ENCODE results near the gene GTPBP2. TPM values are rescaled to one million over a fixed set of nuclear protein-coding genes. Genes with fewer than 3 reads are reported as not detected.

Gene GTPBP2
- total RNA-seq, 4 donors from 2014 or later: 23.7 to 67.6 (median 31.5) TPM

DNA sequence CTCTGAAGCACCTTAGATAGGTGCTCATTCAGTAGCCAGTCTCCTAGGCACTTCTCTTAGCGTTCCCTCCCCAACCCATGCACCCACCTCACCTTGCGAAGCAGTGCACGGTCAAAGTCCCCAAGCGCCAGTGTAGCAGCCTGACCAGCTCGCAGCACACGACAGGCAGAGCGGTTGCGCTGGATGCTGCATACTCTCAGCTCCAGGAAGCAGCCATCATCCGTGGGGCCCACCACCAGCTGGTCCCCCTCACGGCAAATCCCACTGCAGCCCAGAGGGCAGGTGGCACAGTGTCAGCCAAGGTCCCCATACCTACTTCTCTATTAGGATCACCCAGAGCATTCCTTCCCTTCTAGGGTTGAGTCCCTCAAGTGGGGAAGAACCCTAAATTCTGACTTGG, 6.5 kb downstream of the GTPBP2 start:
- H3K36me3 ChIP-seq: peaks cover 82% of the 10 kb centered on the region

GRCh38 chr6:43621836-43622180, 7.3 kb downstream of the GTPBP2 start:
- no peaks in the 10 kb centered on the region for H3K27me3 ChIP-seq
- no peak overlapping the region for H3K4me3 ChIP-seq
- 92% methylated on average over 10 of the region's 10 CpGs for WGBS
- no peak for TF ChIP-seq POLR2AphosphoS5 (IDR thresholded peaks at IDR 0.05)
- no peak for TF ChIP-seq POLR2A (IDR thresholded peaks at IDR 0.05)
- no peak overlapping the region for H3K27ac ChIP-seq
- DNase-seq (ENCODE audit: low spot score in 2 of 2): peak in 1 of 2 donors; percentile 28
- peaks cover 2% of the 10 kb centered on the region for H3K4me1 ChIP-seq
- H3K9me3 ChIP-seq: no peaks in the 10 kb centered on the region
- peaks cover 83% of the 10 kb centered on the region for H3K36me3 ChIP-seq

More for the DNA sequence above, 6.5 kb downstream of the GTPBP2 start:
- TF ChIP-seq POLR2A (IDR thresholded peaks at IDR 0.05) (no peak), EP300 (IDR thresholded peaks at IDR 0.05) (no peak), POLR2AphosphoS5 (IDR thresholded peaks at IDR 0.05) (no peak)
- TF ChIP-seq, protein P1, sequence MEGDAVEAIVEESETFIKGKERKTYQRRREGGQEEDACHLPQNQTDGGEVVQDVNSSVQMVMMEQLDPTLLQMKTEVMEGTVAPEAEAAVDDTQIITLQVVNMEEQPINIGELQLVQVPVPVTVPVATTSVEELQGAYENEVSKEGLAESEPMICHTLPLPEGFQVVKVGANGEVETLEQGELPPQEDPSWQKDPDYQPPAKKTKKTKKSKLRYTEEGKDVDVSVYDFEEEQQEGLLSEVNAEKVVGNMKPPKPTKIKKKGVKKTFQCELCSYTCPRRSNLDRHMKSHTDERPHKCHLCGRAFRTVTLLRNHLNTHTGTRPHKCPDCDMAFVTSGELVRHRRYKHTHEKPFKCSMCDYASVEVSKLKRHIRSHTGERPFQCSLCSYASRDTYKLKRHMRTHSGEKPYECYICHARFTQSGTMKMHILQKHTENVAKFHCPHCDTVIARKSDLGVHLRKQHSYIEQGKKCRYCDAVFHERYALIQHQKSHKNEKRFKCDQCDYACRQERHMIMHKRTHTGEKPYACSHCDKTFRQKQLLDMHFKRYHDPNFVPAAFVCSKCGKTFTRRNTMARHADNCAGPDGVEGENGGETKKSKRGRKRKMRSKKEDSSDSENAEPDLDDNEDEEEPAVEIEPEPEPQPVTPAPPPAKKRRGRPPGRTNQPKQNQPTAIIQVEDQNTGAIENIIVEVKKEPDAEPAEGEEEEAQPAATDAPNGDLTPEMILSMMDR (IDR thresholded peaks at IDR 0.05): no peak
- no peak overlapping the region for H3K4me3 ChIP-seq
- no peaks in the 10 kb centered on the region for H3K27me3 ChIP-seq
- peaks cover 9% of the 10 kb centered on the region for H3K4me1 ChIP-seq
- peak in 1 of 2 donors; percentile 74 for DNase-seq (ENCODE audit: low spot score in 2 of 2)
- WGBS: 95% methylated on average over 10 of the region's 10 CpGs
- no peaks in the 10 kb centered on the region for H3K9me3 ChIP-seq
- no peak overlapping the region for H3K27ac ChIP-seq

- H3K36me3 ChIP-seq: peaks cover 82% of the 10 kb centered on the region
- no peak overlapping the region for H3K27ac ChIP-seq
Measured at GRCh38 chr6:43621078-43621835, 7.8 kb downstream of the GTPBP2 start.

DNA sequence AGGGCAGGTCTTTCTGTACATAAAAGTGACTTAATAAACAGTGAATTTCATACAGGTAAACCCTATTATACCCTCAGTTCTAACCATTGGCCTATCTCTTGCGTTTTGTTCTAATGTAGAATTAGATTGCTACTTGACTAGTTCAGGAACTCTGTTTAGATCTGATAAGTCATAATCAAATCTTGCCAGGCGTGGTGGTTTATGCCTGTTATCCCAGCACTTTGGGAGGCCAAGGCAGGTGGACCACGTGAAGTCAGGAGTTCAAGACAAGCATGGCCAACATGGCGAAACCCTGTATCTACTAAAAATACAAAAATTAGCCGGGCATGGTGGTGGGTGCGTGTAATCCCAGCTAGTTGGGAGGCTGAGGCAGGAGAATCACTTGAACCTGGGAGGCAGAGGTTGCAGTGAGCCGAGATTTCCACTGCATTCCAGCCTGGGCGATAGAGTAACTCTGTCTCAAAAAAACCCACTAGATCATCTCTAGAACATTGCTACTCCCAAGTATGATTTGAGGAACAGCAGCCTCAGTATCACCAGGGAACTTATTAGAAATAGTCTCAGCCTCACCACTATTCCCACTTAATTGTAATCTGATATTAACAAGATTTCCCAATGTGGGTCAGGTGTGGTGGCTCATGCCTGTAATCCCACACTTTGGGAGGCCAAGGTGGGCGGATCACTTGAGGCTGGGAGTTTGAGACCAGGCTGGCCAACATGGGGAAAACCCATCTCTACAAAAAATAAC, 12.2 kb downstream of the GTPBP2 start:
- H3K27ac ChIP-seq: no peak overlapping the region
- WGBS: 93% methylated on average over 9 of the region's 9 CpGs
- H3K36me3 ChIP-seq: peaks cover 69% of the 10 kb centered on the region
- H3K4me3 ChIP-seq: no peak overlapping the region
- peak in 1 of 2 donors; percentile 11 for DNase-seq (ENCODE audit: low spot score in 2 of 2)
- H3K4me1 ChIP-seq: no peaks in the 10 kb centered on the region
- TF ChIP-seq, protein P1 (IDR thresholded peaks at IDR 0.05): no peak
- no peak for TF ChIP-seq EP300 (IDR thresholded peaks at IDR 0.05)
- TF ChIP-seq POLR2AphosphoS5 (IDR thresholded peaks at IDR 0.05): no peak
- TF ChIP-seq POLR2A (IDR thresholded peaks at IDR 0.05): no peak
- no peaks in the 10 kb centered on the region for H3K27me3 ChIP-seq
- H3K9me3 ChIP-seq: no peaks in the 10 kb centered on the region

More at GRCh38 chr6:43621078-43621835, 7.8 kb downstream of the GTPBP2 start:
- TF ChIP-seq POLR2AphosphoS5 (IDR thresholded peaks at IDR 0.05) (no peak), POLR2A (IDR thresholded peaks at IDR 0.05) (no peak), EP300 (IDR thresholded peaks at IDR 0.05) (no peak)
- TF ChIP-seq, protein P1 (IDR thresholded peaks at IDR 0.05): no peak
- peak in 1 of 2 donors; percentile 59 for DNase-seq (ENCODE audit: low spot score in 2 of 2)
- no peaks in the 10 kb centered on the region for H3K9me3 ChIP-seq
- WGBS: 89% methylated on average over 12 of the region's 12 CpGs
- H3K4me3 ChIP-seq: no peak overlapping the region
- H3K4me1 ChIP-seq: no peaks in the 10 kb centered on the region
- H3K27me3 ChIP-seq: no peaks in the 10 kb centered on the region

DNA sequence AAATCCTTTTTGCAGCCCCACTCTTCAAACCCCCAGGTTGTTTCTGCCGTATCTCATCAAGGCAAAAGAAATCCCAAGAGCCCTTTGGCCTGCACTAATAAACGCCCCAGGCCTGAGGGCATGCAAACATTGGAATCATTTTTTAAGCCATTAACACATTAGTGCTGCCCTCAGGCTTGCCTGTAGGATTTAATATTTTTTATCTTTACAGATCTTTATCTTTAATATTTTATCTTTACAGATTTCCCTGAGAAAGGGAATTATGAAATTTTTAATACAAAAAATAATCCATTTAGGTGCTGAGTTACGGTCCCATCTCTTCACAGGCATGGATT, 14.7 kb downstream of the GTPBP2 start:
- Histone ChIP-seq H3K4me3 (no peak overlapping the region), H3K27ac (no peak overlapping the region), H3K36me3 (peaks cover 62% of the 10 kb centered on the region), H3K9me3 (no peaks in the 10 kb centered on the region), H3K27me3 (no peaks in the 10 kb centered on the region), H3K4me1 (no peaks in the 10 kb centered on the region)
- DNase-seq (ENCODE audit: low spot score in 2 of 2): no peak
- 56% methylated on average over 3 of the region's 3 CpGs for WGBS
- TF ChIP-seq EP300 (IDR thresholded peaks at IDR 0.05) (no peak), POLR2A (IDR thresholded peaks at IDR 0.05) (no peak), POLR2AphosphoS5 (IDR thresholded peaks at IDR 0.05) (no peak)
- TF ChIP-seq, protein P1 (IDR thresholded peaks at IDR 0.05): no peak
